ENCODE results near the gene ACAP3. TPM values are rescaled to one million over a fixed set of nuclear protein-coding genes. Genes with fewer than 3 reads are reported as not detected.
"Not testable (repeated sequence)": the region's sequence is repeated elsewhere in the genome, so short reads cannot be mapped to it uniquely, and the experiment has no call there.

Gene ACAP3
- total RNA-seq, 1 donor from 2014 or later, result 14.7 TPM

GRCh38 chr1:1267488-1268283, 40.0 kb downstream of the ACAP3 start:
- no peak for DNase-seq (ENCODE audit: low read depth in 2 of 2)

GRCh38 chr1:1264868-1265272, 42.9 kb downstream of the ACAP3 start:
- peak in 1 of 2 donors; percentile 84 for DNase-seq (ENCODE audit: low read depth in 2 of 2)

- no peak for DNase-seq (ENCODE audit: low read depth in 2 of 2)
Measured at GRCh38 chr1:1264026-1264425, 43.7 kb downstream of the ACAP3 start.

GRCh38 chr1:1262758-1263157, 45.0 kb downstream of the ACAP3 start:
- no peak for DNase-seq (ENCODE audit: low read depth in 2 of 2)

- no peak for DNase-seq (ENCODE audit: low read depth in 2 of 2)
Measured at GRCh38 chr1:1262071-1262470, 45.7 kb downstream of the ACAP3 start.

- DNase-seq (ENCODE audit: low read depth in 2 of 2), result peak; percentile 57 to 65
Measured at GRCh38 chr1:1260843-1261560, 46.7 kb downstream of the ACAP3 start.

- DNase-seq (ENCODE audit: low read depth in 2 of 2), result no peak
Measured at GRCh38 chr1:1259951-1260600, 47.7 kb downstream of the ACAP3 start.

GRCh38 chr1:1259540-1259939, 48.2 kb downstream of the ACAP3 start:
- no peak for DNase-seq (ENCODE audit: low read depth in 2 of 2)

GRCh38 chr1:1259119-1259488, 48.6 kb downstream of the ACAP3 start:
- no peak for DNase-seq (ENCODE audit: low read depth in 2 of 2)

GRCh38 chr1:1256956-1257871, 50.5 kb downstream of the ACAP3 start:
- no peak for DNase-seq (ENCODE audit: low read depth in 2 of 2)

GRCh38 chr1:1255611-1256010, 52.1 kb downstream of the ACAP3 start:
- DNase-seq (ENCODE audit: low read depth in 2 of 2), result no peak

- no peak for DNase-seq (ENCODE audit: low read depth in 2 of 2)
Measured at GRCh38 chr1:1255078-1255477, 52.7 kb downstream of the ACAP3 start.

- DNase-seq (ENCODE audit: low read depth in 2 of 2), result no peak
Measured at GRCh38 chr1:1254667-1254998, 53.1 kb downstream of the ACAP3 start.

- no peak for DNase-seq (ENCODE audit: low read depth in 2 of 2)
Measured at GRCh38 chr1:1253972-1254666, 53.6 kb downstream of the ACAP3 start.

- DNase-seq (ENCODE audit: low read depth in 2 of 2), result no peak
Measured at GRCh38 chr1:1253314-1253713, 54.4 kb downstream of the ACAP3 start.

GRCh38 chr1:1250786-1251284, 56.9 kb downstream of the ACAP3 start:
- DNase-seq (ENCODE audit: low read depth in 2 of 2), result peak in 1 of 2 donors; percentile 78

- not testable (repeated sequence) for DNase-seq (ENCODE audit: low read depth in 2 of 2)
Measured at GRCh38 chr1:1248009-1248913, 59.5 kb downstream of the ACAP3 start.

GRCh38 chr1:1247341-1247913, 60.3 kb downstream of the ACAP3 start:
- DNase-seq (ENCODE audit: low read depth in 2 of 2), result no peak

All from lung microvascular endothelial cell (primary cell).